ENCODE measurements around the gene AP2A2.

The AP2A2 gene

GRCh38 chr11:888310-889212 lies 37.1 kb upstream of the AP2A2 start:
- ATAC-seq (ENCODE audit: low read depth) (no peak), DNase-seq (ENCODE audit: low spot score) (no peak)
- TF ChIP-seq CTCF (IDR thresholded peaks at IDR 0.05; ENCODE audit: poor library complexity, severe bottlenecking), result no peak
- Histone ChIP-seq H3K4me1 (ENCODE audit: insufficient read depth, poor library complexity, severe bottlenecking) (no peaks in the 10 kb centered on the region), H3K27ac (ENCODE audit: poor library complexity, severe bottlenecking) (no peak overlapping the region), H3K9me3 (ENCODE audit: severe bottlenecking) (no peaks in the 10 kb centered on the region), H3K4me3 (ENCODE audit: severe bottlenecking) (no peak overlapping the region), H3K27me3 (ENCODE audit: insufficient read depth, poor library complexity, severe bottlenecking) (no peaks in the 10 kb centered on the region), H3K36me3 (ENCODE audit: low read depth) (peaks cover 3% of the 10 kb centered on the region; the same call in 1 of the 2 replicates)

GRCh38 chr11:889257-889656 lies 36.4 kb upstream of the AP2A2 start:
- no peak overlapping the region for H3K27ac ChIP-seq (ENCODE audit: poor library complexity, severe bottlenecking)
- H3K9me3 ChIP-seq (ENCODE audit: severe bottlenecking), result no peaks in the 10 kb centered on the region
- H3K4me3 ChIP-seq (ENCODE audit: severe bottlenecking), result no peak overlapping the region
- no peak for TF ChIP-seq CTCF (IDR thresholded peaks at IDR 0.05; ENCODE audit: poor library complexity, severe bottlenecking)
- ATAC-seq (ENCODE audit: low read depth), result no peak
- DNase-seq (ENCODE audit: low spot score), result no peak
- no peaks in the 10 kb centered on the region for H3K4me1 ChIP-seq (ENCODE audit: insufficient read depth, poor library complexity, severe bottlenecking)
- peaks cover 3% of the 10 kb centered on the region; the same call in 1 of the 2 replicates for H3K36me3 ChIP-seq (ENCODE audit: low read depth)
- H3K27me3 ChIP-seq (ENCODE audit: insufficient read depth, poor library complexity, severe bottlenecking), result no peaks in the 10 kb centered on the region

- no peak for TF ChIP-seq CTCF (IDR thresholded peaks at IDR 0.05; ENCODE audit: poor library complexity, severe bottlenecking)
- peaks cover 3% of the 10 kb centered on the region; the same call in 1 of the 2 replicates for H3K36me3 ChIP-seq (ENCODE audit: low read depth)
- ATAC-seq (ENCODE audit: low read depth), result no peak
Measured at GRCh38 chr11:889687-890475, 35.8 kb upstream of the AP2A2 start.

GRCh38 chr11:890794-891540 lies 34.7 kb upstream of the AP2A2 start:
- Histone ChIP-seq H3K36me3 (ENCODE audit: low read depth) (peaks cover 3% of the 10 kb centered on the region; the same call in 1 of the 2 replicates), H3K9me3 (ENCODE audit: severe bottlenecking) (no peaks in the 10 kb centered on the region), H3K27ac (ENCODE audit: poor library complexity, severe bottlenecking) (no peak overlapping the region), H3K4me1 (ENCODE audit: insufficient read depth, poor library complexity, severe bottlenecking) (no peaks in the 10 kb centered on the region), H3K27me3 (ENCODE audit: insufficient read depth, poor library complexity, severe bottlenecking) (no peaks in the 10 kb centered on the region), H3K4me3 (ENCODE audit: severe bottlenecking) (no peak overlapping the region)
- TF ChIP-seq CTCF (IDR thresholded peaks at IDR 0.05; ENCODE audit: poor library complexity, severe bottlenecking), result no peak
- DNase-seq (ENCODE audit: low spot score), result no peak
- ATAC-seq (ENCODE audit: low read depth), result no peak

More at GRCh38 chr11:889687-890475, 35.8 kb upstream of the AP2A2 start:
- no peaks in the 10 kb centered on the region for H3K9me3 ChIP-seq (ENCODE audit: severe bottlenecking)
- DNase-seq (ENCODE audit: low spot score), result no peak
- H3K4me1 ChIP-seq (ENCODE audit: insufficient read depth, poor library complexity, severe bottlenecking), result no peaks in the 10 kb centered on the region
- H3K4me3 ChIP-seq (ENCODE audit: severe bottlenecking), result no peak overlapping the region
- no peak overlapping the region for H3K27ac ChIP-seq (ENCODE audit: poor library complexity, severe bottlenecking)
- H3K27me3 ChIP-seq (ENCODE audit: insufficient read depth, poor library complexity, severe bottlenecking), result no peaks in the 10 kb centered on the region
